CD4-positive, alpha-beta T cell treated with Interleukin-17A for 4 hours (primary cell): ENCODE data around the gene MAMDC2.
"Not testable (repeated sequence)": the region's sequence is repeated elsewhere in the genome, so short reads cannot be mapped to it uniquely, and the experiment has no call there.

Experiments
- DNase-seq: peaks from one replicate; pipeline ENCODE4 v3.0.0-alpha.2; 2020; ENCODE audit warnings: mixed read lengths

Gene MAMDC2

GRCh38 chr9:70143394-70144130 lies 99.9 kb downstream of the MAMDC2 start:
- no peak for DNase-seq

DNA sequence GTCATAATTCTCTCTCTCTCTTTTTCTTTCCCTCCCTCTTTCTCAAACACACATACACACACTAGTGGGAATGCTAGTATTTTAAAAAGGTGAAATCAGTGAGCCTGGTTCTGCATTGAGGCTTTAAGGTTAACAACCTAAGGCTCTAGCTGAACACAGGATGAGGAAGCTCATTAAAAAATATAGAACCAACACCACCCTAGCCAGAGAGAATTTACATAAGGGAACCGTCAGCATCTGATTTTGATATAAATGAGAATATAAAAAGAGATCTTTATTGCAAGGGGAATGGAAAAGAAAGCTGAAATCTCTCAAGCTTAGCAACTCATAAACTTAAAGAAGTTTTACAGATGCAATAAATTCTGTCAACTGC lies 100.5 kb downstream of the MAMDC2 start:
- no peak for DNase-seq

DNA sequence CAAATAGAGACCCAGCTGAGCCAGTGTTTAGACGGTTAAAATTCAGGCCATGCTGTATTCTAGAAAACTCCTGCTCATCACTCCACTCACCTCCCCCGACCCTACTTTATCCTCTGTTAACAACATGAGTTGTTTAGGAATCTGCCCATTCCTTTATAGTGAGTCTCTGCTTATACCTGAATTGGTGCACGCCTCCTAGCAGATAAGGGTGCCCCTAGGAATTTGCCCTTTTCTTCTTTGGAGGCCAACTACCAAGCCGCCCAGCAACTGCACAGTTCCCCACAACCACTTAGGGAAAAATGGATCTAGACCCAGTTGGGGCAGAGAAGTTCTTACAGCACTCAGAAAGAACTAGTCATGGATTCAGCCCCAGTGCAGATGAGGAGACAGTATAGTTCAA lies 102.3 kb downstream of the MAMDC2 start:
- no peak for DNase-seq

- no peak for DNase-seq
Observed at GRCh38 chr9:70147196-70147595, 103.5 kb downstream of the MAMDC2 start.

- no peak for DNase-seq
Observed at GRCh38 chr9:70147651-70148050, 104.0 kb downstream of the MAMDC2 start.

DNA sequence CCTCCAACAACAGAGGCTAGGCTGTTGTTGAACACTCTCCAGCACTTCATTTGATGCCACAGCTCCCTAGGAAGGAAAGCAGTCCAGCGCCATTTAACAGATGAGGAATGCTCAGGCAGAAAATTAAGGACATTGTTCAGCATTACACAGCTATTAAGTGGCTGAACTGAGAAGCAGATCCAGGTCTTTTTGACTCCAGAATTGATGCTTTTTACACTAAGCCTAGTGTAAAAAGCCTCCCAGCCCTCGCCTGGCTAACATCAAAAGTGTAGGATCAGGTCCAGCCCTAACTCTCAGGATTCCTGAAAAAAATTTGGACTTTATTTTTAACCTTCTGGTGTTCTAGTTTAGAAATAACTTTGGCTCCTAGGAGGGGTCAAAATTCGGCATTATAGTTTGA lies 108.7 kb downstream of the MAMDC2 start:
- no peak for DNase-seq

DNA sequence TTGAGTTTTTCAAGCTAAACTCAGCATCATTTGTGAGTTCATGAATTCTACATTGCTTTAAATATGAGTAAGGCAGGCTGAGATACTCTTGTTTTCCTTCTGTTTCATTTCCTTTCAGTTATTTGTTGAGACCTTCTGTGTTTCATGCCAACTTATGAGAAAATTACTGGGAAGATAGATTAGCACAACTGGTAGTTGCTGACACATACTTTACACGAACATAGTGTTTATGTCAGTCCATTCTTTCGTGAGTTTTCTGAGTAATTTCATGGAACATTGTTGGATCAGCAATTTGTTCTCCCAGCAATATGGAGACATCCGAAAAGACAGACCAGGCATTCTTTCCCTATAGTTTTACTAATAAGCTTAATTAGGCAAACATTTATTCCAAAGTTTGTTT lies 113.1 kb downstream of the MAMDC2 start:
- no peak for DNase-seq

DNA sequence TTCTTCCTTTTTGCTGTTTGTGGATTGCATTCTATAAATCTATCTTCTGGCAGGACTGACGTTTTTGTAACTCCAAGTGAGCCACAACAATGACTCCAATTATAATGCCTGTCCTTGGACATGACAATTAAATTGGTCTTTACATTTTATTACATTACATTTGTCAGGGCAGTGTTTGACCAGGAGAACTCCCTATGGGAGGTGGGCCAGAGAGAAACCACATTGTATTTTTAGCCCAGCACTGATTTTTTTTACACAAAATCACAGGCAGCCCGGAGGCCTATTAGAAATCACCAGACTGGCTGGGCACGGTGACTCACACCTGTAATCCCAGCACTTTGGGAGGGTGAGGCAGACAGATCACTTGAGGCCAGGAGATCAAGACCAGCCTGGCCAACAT lies 116.0 kb downstream of the MAMDC2 start:
- DNase-seq = no peak

GRCh38 chr9:70160686-70161600 lies 117.3 kb downstream of the MAMDC2 start:
- no peak for DNase-seq

- DNase-seq = no peak
Observed at GRCh38 chr9:70165006-70165602, 121.5 kb downstream of the MAMDC2 start.

GRCh38 chr9:70168521-70168920 lies 124.9 kb downstream of the MAMDC2 start:
- no peak for DNase-seq

DNA sequence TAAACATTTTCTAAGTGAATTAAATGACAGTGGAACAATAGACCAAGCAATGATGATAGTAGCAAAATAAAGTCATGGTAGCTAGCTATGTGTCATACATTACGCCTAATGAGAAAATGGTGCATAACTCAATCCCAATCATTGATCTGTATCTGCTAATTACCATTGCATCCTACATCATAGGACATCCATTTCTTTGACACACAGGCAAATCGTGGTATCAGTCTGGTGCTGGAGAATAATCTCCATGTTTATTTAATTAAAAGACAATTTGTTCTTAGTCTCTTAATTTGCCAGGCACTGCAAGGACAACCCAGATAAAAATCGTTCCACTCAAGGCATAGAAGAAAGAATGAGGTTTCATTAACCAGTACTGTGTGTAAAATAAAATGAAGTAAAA lies 125.6 kb downstream of the MAMDC2 start:
- no peak for DNase-seq

DNA sequence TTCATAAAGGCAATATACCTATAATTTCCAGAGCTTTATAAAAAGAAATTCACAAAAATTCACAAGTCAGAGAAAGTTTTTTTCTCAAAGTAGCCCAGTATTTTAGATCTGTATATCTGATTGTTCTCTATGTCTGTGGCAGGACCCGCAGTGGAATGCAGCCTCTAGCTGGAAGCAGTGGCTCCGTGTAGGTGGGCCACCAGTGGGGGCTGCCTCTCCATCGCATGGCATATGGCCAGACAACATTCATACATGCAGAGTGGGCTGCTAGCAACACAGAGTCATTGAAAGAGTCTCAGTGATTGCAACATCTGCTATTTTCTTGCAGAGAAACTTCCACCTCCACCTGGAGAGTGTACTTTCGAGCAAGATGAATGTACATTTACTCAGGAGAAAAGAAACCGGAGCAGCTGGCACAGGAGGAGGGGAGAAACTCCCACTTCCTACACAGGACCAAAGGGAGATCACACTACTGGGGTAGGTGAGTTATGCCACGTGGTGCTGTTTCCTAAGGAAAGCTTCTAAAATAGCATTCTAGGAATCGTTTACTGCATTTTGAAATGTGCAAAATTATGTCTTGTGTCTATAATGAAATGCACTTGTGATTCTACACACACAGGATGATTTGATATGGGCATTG lies 126.6 kb downstream of the MAMDC2 start:
- DNase-seq = no peak

- DNase-seq = no peak
Observed at GRCh38 chr9:70172532-70172931, 128.9 kb downstream of the MAMDC2 start.

DNA sequence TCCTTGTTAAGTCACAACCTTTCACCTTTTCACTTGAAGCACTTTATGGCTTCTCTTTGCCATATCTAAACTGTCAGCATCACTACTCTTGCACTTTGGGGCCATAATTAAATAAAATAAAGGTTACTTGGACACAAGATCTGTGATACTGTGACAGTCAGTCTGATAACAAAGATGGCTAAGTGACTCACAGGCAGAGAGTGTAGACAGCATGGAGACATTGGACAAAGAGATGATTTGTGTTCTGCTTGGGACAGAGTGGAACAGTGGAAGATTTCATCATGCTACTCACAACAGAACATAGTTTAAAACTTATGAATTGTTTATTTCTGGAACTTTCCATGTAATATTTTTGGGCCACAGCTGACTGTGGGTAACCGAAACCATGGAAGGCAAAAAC lies 133.5 kb downstream of the MAMDC2 start:
- DNase-seq = no peak

DNA sequence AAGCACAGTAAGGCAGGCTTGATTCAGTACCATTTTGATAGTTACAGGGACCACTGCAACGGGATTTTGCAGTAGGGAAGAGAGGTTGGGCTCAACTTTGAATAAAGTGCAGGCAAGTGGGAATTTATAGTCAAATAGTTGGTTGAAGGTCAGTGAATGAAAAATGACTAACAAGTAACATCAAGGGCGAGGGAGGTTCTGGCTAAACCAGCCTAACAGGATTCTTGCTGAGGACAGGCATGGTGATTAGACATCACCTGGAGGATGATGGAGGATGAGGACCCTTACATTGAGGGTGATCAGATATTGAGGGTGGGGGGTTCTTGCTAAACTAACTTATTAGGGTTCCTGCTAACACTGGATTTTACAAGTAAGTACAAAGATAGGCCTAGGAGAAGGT lies 149.1 kb downstream of the MAMDC2 start:
- no peak for DNase-seq

DNA sequence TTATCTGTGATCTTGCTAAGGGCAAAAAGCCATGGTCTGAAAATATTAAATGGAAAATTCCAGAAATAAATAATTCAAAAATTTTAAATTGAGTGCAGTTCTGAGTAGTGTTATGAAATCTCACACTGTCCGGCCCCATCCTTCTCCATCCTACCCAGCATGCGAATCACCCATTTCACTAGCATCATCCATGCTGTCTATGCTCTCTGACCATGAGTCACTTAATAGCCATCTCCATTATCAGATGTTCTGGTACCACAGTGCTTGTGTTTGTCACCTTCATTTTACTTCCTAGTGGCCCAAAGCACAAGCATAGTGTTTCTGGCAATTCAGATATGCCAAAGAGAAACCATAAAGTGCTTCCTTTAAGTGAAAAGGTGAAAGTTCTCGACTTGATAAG lies 151.8 kb downstream of the MAMDC2 start:
- no peak for DNase-seq

GRCh38 chr9:70197216-70198044 lies 153.8 kb downstream of the MAMDC2 start:
- DNase-seq = no peak

- not testable (repeated sequence) for DNase-seq
Observed at GRCh38 chr9:70204743-70205142, 161.1 kb downstream of the MAMDC2 start.

DNA sequence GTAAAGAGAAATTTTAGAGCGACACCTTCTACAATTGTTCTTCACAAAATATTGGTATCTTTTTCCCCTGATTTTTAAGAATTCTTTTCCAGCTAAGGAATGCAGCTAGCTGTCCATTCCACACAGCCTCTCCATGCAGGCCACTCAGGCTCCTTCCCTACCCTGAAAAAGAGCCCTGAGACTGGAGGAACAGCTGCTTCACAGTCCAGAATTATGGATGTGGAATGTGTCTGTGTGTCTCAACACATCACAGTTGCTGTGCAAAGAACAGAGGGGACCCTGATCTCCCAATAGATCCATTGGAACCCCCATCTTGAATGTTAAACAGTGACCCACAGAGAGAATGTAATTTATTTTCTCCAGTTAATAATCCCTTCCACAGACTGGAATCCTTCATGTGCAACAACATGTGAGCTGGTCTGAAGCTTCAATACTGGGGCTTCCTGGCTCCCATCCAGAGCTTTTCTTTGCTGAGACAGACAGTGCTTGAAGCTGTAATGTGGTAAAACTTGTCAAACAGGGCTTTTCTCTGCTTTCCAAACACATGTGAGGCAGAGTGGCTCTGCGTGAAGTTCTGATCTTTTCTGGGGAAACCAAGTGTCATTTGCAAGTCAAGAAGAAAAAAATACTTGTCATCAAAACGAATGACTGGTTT lies 161.8 kb downstream of the MAMDC2 start:
- no peak for DNase-seq

DNA sequence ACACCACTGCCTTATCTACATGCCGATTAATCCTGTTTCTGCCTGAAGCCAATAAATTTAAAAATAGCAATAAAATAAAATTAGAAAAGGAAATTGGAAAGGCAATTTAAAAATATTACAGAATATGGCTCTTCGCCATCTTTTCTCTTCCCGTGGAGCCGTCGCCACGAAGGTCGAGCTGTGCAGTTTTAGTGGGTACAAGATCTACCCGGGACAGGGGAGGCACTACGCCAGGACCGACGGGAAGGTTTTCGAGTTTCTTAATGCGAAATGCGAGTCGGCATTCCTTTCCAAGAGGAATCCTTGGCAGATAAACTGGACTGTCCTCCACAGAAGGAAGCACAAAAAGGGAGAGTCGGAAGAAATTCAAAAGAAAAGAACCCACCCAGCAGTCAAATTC lies 173.4 kb downstream of the MAMDC2 start:
- no peak for DNase-seq

- no peak for DNase-seq
Observed at GRCh38 chr9:70218767-70219166, 175.1 kb downstream of the MAMDC2 start.
